ENCODE measurements around the gene GP1BB. TPM values are rescaled to one million over a fixed set of nuclear protein-coding genes. Genes with fewer than 3 reads are reported as not detected.

The GP1BB gene
- total RNA-seq, 2 experiments from 2014 or later, result not detected

DNA sequence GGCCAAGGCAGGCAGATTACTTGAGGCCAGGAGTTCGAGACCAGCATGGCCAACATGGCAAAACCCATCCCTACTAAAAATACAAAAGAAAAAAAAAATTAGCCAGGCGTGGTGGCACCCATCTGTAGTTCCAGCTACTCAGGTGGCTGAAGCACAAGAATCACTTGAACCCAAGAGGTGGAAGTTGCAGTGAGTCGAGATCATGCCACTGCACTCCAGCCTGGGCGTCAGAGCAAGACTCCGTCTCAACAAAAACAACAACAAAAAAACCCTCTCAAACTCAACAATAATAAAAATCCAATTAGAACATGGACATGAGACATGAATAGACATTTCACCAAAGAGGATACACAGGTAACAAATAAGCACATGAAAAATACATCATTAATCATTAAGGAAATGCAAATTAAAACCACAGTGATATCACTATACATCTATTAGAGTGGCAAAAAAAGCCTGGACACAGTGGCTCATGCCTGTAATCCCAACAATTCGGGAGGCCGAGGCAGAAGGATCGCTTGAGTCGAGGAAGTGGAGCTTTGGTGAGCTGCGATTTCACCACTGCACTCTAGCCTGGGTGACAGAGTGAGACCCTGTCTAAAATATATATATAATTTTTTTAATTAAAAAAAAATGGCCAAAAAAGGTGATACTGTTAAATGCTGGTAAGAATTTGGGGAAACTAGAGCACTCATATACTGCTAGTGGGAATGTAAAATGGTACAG, 21.8 kb upstream of the GP1BB start:
- Mint-ChIP-seq H3K27ac (no peak overlapping the region), H3K27me3 (peaks cover 17% of the 10 kb centered on the region), H3K9me3 (ENCODE audit: low read depth) (no peaks in the 10 kb centered on the region), H3K4me1 (no peaks in the 10 kb centered on the region), H3K36me3 (no peaks in the 10 kb centered on the region), H3K4me3 (no peak overlapping the region)
- DNase-seq (no peak), ATAC-seq (no peak)
- CTCF ChIA-PET, result no interaction called here

DNA sequence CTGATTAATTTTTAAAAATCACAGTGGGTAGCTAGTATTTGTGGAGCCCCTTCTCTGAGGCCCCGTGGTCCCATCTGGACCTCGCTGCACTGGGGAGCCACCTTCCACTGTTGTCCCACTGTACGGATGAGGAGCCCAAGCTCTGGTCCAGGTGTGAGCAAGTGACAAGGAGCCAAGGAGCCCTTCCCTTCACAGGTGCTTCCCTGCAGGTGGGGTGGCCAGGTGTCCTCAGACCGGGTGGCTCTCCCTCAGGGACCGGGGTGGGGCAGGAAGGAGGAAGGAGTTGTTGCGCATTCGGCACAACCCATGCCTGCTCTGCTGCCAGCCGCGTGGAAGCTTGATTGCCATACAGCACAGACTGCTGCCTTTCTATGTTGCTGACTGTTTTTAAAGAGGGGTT, 19.5 kb upstream of the GP1BB start:
- Mint-ChIP-seq H3K27ac (no peak overlapping the region), H3K9me3 (ENCODE audit: low read depth) (no peaks in the 10 kb centered on the region), H3K4me1 (no peaks in the 10 kb centered on the region), H3K36me3 (no peaks in the 10 kb centered on the region), H3K4me3 (no peak overlapping the region), H3K27me3 (peaks cover 10% of the 10 kb centered on the region)
- CTCF ChIA-PET, result no interaction called here
- no peak for DNase-seq
- ATAC-seq, result no peak

DNA sequence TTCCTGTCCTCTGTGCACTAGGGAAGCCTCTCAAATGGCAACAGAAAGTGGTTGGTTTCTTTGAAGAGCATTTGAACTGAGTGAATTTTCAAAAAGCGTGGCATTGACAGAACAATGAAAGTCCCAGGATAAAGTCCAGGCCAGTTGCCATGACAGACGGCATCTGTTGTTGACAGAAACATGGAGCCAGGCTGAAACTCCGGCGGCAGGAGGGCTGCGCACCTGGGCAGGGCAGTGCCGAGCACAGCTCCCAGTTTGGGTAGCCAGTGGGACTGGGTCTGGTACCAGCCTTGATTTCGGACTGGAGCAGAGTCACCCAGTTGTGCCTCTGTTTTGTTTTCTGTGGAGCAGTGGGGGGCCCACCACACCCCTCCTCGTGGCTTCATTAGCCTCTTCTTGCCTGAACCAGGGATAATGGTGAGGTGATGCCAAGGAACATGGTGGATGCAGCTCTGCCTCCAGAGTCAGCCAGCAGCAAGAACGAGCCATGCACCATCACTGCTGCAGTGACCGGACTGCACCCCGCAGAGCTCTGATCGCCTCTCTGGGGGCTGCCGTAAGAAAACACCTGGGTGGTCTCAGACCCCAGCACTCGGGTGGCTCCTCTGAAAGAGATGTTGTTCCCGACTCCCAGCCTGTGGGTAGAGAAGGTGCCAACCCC, 18.9 kb upstream of the GP1BB start:
- ATAC-seq (no peak), DNase-seq (no peak)
- no peaks in the 10 kb centered on the region for H3K4me1 Mint-ChIP-seq
- no peak overlapping the region for H3K27ac Mint-ChIP-seq
- CTCF ChIA-PET, result interaction anchor here (0.7 kb wide), 1 partner anchor 25 kb away, joined by 3 read pairs; no protein-coding TSS in a partner anchor
- no peaks in the 10 kb centered on the region for H3K36me3 Mint-ChIP-seq
- H3K4me3 Mint-ChIP-seq, result no peak overlapping the region
- H3K27me3 Mint-ChIP-seq, result peaks cover 9% of the 10 kb centered on the region
- no peaks in the 10 kb centered on the region for H3K9me3 Mint-ChIP-seq (ENCODE audit: low read depth)

DNA sequence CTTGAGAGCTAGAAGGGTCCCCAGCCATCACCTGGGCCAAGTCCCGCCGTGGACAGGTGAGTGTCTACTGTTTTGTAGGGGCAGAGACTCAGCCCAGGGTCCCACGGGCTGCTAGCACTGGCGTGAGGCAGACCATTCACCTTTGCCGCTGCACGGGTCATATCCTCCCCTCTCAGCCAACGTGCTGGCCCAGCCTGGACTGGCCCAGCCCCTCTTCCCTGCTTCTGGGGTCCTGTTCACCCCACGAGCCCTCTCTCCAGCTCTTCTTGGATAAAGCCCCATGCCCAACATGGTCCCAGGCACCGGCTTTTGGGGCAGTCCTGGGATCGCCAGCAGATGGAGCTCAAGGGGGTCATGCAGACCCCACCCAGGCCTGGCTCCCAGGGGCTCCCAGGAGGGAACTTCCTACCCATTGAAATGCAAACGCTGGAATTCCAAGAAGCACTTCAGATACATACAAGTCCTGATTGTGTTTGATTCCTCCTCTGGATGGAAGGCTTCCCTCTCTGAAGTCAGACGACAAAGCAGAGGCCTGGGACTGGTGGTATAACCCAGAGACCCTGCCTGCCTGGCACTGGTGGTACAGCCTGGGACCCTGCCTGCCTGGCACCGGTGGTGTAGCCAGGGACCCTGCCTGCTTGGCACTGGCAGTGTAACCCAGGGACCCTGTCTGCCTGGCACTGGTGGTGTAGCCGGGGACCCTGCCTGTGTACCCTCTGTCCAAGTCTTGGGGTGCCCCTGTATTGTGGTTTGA, 18.0 kb upstream of the GP1BB start:
- no peaks in the 10 kb centered on the region for H3K36me3 Mint-ChIP-seq
- no peaks in the 10 kb centered on the region for H3K4me1 Mint-ChIP-seq
- ATAC-seq (no peak), DNase-seq (no peak)
- CTCF ChIA-PET, result interaction anchor here (0.7 kb wide), 1 partner anchor 26 kb away, joined by 3 read pairs; no protein-coding TSS in a partner anchor
- H3K9me3 Mint-ChIP-seq (ENCODE audit: low read depth), result no peaks in the 10 kb centered on the region
- peaks cover 5% of the 10 kb centered on the region for H3K27me3 Mint-ChIP-seq
- no peak overlapping the region for H3K4me3 Mint-ChIP-seq
- no peak overlapping the region for H3K27ac Mint-ChIP-seq

DNA sequence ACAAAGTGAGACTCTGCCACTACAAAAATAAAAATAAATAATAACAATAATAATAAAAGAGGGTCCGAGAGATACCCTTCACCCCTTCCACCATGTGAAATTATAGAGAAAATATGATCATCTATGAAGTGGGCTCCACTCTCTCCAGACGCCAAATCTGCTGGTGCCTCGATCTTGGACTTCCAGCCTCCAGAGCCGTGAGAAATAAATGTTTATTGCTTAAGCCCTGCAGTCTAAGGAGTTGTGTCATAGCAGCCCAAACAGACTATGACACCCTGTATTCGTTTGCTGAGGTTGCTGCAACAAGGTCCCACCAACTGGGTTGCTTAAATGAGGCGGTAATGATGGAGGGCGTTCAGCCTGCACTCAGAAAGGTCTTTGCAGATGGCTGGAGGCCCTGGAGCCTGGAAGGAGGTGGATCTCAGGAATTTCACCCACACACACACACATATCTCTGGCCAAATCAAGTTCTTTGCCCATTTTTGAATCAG, 16.6 kb upstream of the GP1BB start:
- Mint-ChIP-seq H3K4me1 (no peaks in the 10 kb centered on the region), H3K27ac (no peak overlapping the region), H3K4me3 (no peak overlapping the region), H3K9me3 (ENCODE audit: low read depth) (no peaks in the 10 kb centered on the region), H3K27me3 (no peaks in the 10 kb centered on the region), H3K36me3 (no peaks in the 10 kb centered on the region)
- ATAC-seq, result no peak
- no peak for DNase-seq
- CTCF ChIA-PET, result interaction anchor here (0.7 kb wide), 1 partner anchor 29 kb away, joined by 4 read pairs; no protein-coding TSS in a partner anchor

DNA sequence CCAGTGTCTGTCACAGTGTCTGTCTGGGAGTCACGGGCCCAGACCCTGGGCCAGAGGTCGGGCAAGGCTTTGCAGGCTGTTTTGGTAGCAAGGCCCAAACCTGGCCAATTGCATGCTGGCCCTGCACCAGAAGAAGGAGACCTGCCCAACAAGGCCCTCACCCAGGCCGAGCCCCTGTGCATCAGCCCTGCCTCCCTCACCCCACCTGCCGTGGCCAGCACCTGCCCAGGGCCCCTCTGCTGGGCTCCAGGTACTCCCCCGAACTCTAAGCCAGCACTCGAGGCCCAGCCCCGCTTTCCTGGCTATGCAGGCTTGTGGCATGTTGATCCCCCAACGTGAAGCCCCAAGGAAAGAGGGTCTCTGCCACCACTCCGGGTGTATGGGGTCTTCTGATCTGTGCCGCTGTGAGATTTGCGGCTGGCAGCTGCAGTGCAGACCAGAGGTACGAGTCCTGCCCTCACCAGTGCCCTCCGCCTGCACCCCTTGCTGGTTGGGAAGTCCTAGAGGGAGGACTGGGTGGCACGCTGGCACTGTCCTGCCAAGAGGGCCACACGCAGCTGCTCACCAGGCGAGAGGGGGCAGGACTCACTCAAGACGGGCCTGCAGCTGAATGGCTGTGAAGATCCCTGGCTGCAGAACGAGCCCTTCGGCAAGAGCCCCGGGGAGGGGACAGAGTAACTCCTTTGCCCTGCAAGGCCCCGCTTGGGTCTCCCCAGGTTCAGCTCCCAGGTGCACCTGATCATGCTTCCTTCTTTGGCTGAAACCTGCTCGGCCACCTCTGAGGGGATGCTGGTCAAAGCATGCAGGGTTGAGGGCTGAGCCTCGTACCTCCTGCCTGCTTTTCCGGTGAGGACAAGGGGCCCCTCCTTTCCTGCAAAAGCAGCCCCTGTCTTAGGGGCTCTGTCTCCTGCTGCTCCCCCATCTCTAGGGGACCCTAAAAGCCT, 15.7 kb upstream of the GP1BB start:
- Mint-ChIP-seq H3K27ac (no peak overlapping the region), H3K4me3 (no peak overlapping the region), H3K27me3 (peaks cover 5% of the 10 kb centered on the region), H3K36me3 (no peaks in the 10 kb centered on the region), H3K4me1 (no peaks in the 10 kb centered on the region), H3K9me3 (ENCODE audit: low read depth) (no peaks in the 10 kb centered on the region)
- DNase-seq (no peak), ATAC-seq (no peak)
- CTCF ChIA-PET, result interaction anchor here (0.6 kb wide), 1 partner anchor 23 kb away, joined by 3 read pairs; no protein-coding TSS in a partner anchor

DNA sequence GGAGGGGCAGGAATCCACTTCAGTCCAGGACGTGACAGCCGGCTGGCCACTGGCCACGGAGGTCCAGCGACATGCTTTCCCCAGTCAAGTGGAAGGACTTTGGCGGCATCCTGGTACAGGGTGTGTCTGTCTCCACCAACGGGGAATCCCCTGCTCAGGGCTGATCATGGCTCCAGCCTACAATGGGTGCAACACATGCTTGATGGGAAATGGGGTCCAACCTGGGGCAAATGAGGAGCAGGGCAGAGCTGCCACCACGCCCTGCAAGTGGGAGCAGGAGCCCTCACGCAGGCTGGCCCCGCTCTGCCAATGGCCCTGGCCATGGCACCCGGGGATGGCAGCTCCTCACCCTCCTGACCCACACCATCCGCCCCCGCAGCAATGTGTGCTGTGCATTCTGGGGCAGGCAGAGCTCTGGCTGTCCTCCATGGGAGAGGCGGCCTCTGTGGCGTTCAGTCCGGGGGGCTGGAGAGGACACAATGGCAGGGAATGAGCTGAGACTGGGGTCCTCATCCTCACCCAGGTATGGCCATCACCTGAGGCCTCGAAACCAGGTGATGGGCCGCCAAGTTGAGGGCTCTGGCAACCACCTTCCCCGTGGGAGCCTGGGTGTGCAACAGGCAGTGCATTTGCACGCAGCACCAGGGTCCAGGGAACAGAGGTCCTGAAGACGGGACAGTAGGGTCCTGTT, 14.9 kb upstream of the GP1BB start:
- H3K36me3 Mint-ChIP-seq, result no peaks in the 10 kb centered on the region
- no peak overlapping the region for H3K4me3 Mint-ChIP-seq
- peaks cover 14% of the 10 kb centered on the region for H3K27me3 Mint-ChIP-seq
- CTCF ChIA-PET, result no interaction called here
- no peak overlapping the region for H3K27ac Mint-ChIP-seq
- H3K9me3 Mint-ChIP-seq (ENCODE audit: low read depth), result no peaks in the 10 kb centered on the region
- no peak for DNase-seq
- ATAC-seq, result no peak
- no peaks in the 10 kb centered on the region for H3K4me1 Mint-ChIP-seq

DNA sequence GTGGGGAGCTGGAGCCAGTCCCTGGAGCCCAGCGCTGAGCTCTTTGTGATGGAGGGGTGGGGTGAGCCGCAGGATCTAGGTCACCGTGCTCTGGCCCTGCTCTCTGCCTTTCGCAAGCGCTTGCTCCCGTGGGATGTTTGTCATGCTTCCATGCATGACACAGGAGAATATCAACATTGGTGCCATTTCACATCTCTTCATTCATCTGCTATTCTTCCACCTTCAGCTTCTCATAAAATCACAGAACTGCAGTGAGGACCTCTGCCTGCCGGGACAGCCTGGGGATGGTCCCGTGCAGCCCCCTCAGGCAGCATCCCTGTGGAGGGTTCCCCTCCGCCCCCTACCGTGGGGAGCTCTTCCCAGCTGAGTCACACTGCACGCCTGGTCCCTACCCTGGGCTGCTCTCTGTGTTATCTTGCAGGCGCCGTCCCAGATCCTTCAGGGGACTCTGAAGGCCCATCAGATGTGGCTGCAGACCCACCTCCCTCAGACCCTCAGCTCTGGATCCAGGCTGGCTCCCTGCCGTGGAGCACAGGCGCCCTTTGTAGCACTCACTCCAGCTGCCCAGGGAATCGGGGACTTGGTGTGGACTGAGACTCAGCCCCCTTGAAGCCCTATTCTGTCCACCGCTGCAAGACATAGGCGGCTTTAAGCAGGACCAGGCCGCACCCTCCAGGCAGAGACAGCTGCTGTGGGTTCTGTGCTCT, 14.1 kb upstream of the GP1BB start:
- no peaks in the 10 kb centered on the region for H3K9me3 Mint-ChIP-seq (ENCODE audit: low read depth)
- H3K4me3 Mint-ChIP-seq, result no peak overlapping the region
- CTCF ChIA-PET, result no interaction called here
- no peaks in the 10 kb centered on the region for H3K4me1 Mint-ChIP-seq
- no peak overlapping the region for H3K27ac Mint-ChIP-seq
- H3K36me3 Mint-ChIP-seq, result no peaks in the 10 kb centered on the region
- ATAC-seq (no peak), DNase-seq (no peak)
- peaks cover 19% of the 10 kb centered on the region for H3K27me3 Mint-ChIP-seq

DNA sequence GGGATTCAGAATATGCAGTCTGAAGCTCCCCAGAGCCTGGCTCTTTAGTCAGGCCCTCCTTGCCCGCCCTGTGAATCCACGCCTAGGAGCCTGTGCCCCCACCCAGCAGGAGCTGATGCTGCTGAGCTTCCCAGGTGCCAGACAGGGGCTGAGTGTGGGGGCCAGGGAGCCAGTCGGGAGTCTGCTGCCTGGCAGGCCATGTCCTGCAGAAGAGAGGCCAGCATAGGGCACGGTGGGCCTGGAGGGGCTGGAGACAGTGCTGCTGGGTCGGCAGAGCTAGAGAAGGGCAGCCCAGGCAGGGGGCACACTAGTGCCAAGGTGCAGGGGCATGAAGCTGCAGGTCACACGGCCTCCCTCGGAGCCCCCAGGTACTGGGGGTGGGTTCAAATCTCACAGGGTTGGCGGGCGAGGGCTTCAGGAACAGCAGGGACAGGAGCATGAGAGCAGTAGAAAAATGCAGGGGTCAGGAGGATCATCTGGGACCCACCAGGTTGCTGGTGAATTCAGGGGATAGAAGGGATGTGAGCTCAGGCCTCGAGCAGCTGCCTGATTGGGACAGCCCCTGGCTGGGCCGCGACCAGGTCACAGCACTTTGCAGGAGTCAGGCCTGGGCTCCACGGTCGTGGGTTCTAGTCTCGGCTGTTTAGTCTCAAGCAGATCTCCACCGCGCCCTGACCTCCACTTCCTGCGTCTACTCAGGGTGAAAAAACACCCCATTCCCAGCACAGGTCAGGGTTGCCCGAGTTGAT, 13.1 kb upstream of the GP1BB start:
- Mint-ChIP-seq H3K27me3 (peaks cover 19% of the 10 kb centered on the region), H3K9me3 (ENCODE audit: low read depth) (no peaks in the 10 kb centered on the region), H3K4me3 (no peak overlapping the region), H3K36me3 (no peaks in the 10 kb centered on the region), H3K27ac (no peak overlapping the region), H3K4me1 (no peaks in the 10 kb centered on the region)
- DNase-seq (no peak), ATAC-seq (no peak)
- CTCF ChIA-PET, result interaction anchor here (1.4 kb wide), 1 partner anchor 14 kb away, joined by 3 read pairs; no protein-coding TSS in a partner anchor

DNA sequence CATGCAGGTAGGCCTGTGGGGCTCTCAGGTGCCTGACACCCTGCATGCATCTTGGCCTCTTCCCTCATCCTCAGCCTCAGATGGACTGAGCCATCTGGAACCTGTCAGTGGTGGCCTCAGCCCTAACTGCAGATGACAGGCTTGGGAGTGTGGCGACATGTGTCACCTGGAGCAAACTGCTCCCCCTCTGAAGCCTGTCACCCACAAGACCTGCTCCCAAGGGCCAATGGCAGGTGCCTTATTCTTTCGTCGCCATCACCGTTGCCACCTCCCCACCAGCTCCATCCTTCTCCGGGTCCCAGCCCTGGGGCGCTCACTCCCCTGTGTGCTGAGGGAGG, 12.6 kb upstream of the GP1BB start:
- Mint-ChIP-seq H3K27ac (no peak overlapping the region), H3K36me3 (no peaks in the 10 kb centered on the region), H3K9me3 (ENCODE audit: low read depth) (no peaks in the 10 kb centered on the region), H3K27me3 (peaks cover 21% of the 10 kb centered on the region), H3K4me3 (no peak overlapping the region), H3K4me1 (no peaks in the 10 kb centered on the region)
- ATAC-seq (no peak), DNase-seq (no peak)
- CTCF ChIA-PET, result interaction anchor here (1.4 kb wide), 1 partner anchor 13 kb away, joined by 3 read pairs; no protein-coding TSS in a partner anchor

DNA sequence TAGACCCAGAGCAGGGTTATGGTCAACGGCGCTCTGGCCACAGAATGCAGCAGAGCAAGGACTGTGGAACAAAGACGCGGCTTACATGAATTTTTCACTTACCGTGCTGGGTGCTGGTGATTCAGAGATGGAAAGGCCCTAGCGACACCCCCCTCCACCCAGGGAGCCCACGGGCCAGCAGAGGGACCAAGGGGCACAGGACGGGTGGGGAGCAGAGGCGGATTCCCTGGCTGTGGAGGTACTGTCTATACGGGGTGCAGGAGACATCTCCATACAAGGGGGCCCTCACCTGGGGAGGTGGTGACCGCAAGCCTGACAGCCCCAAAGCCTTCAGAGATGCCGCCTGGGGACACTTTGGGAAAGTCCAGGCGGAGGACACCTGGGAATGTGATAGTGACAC, 10.1 kb upstream of the GP1BB start:
- CTCF ChIA-PET, result no interaction called here
- no peak overlapping the region for H3K4me3 Mint-ChIP-seq
- no peak for ATAC-seq
- no peak overlapping the region for H3K27ac Mint-ChIP-seq
- peaks cover 29% of the 10 kb centered on the region for H3K27me3 Mint-ChIP-seq
- no peak for DNase-seq
- H3K9me3 Mint-ChIP-seq (ENCODE audit: low read depth), result no peaks in the 10 kb centered on the region
- H3K4me1 Mint-ChIP-seq, result peaks cover 3% of the 10 kb centered on the region
- no peaks in the 10 kb centered on the region for H3K36me3 Mint-ChIP-seq
